Measurements from ENCODE around the gene EIF3B.

EIF3B gene

DNA sequence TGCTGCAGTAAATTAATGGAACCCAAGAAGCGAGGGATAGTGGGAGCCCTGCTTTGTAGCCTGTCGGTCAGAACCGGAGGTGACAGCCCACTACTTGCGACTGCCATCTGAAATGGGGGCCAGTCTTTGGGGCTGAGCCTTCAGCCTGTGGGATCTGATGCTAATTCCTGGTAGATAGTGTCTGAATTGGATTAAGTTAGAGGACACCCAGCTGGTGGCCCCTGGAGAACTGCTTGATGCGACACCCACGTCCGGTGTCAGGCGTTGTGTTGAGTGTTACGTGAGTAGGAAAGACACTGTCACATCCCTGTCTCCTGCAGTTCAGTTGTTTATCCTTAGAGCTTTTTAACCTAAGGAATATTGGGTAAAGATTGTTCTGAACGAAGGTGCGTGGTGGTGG lies 5.0 kb downstream of the EIF3B start:
- Histone ChIP-seq H3K4me3 (ENCODE audit: insufficient read depth, low read depth, low read length) (no peak overlapping the region), H3K27me3 (ENCODE audit: control insufficient read depth, insufficient read depth, low read length, poor library complexity, severe bottlenecking) (no peaks in the 10 kb centered on the region), H3K36me3 (ENCODE audit: control insufficient read depth, insufficient read depth, low read length) (peaks cover 22% of the 10 kb centered on the region), H3K27ac (ENCODE audit: insufficient read depth, low read depth, low read length, poor library complexity, severe bottlenecking) (no peak overlapping the region), H3K4me1 (ENCODE audit: control insufficient read depth, insufficient read depth, low read length) (peaks cover 6% of the 10 kb centered on the region), H3K9me3 (ENCODE audit: control insufficient read depth, low read length) (no peaks in the 10 kb centered on the region)
- 93 to 95% methylated on average over 11 of the region's 11 CpGs for WGBS, 2 experiments

DNA sequence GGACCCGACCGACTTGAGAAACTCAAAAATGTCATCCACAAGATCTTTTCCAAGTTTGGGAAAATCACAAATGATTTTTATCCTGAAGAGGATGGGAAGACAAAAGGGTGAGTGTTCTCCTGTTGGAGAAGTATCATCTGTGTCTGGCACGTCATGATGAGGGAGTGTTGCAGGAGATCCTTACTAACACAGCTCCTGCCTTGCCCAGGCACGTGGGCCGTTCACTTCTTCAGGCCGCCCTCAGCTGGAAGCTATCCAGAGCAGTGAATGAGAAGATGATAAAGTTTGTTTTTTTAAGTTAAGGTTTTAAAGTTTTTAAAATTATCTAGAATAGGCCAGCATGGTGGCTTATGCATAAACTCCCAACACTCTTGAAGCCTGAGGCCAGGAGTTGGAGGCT lies 6.2 kb downstream of the EIF3B start:
- Histone ChIP-seq H3K4me3 (ENCODE audit: insufficient read depth, low read depth, low read length) (no peak overlapping the region), H3K36me3 (ENCODE audit: control insufficient read depth, insufficient read depth, low read length) (peaks cover 33% of the 10 kb centered on the region), H3K9me3 (ENCODE audit: control insufficient read depth, low read length) (no peaks in the 10 kb centered on the region), H3K27ac (ENCODE audit: insufficient read depth, low read depth, low read length, poor library complexity, severe bottlenecking) (no peak overlapping the region), H3K27me3 (ENCODE audit: control insufficient read depth, insufficient read depth, low read length, poor library complexity, severe bottlenecking) (no peaks in the 10 kb centered on the region), H3K4me1 (ENCODE audit: control insufficient read depth, insufficient read depth, low read length) (peaks cover 6% of the 10 kb centered on the region)
- 95 to 98% methylated on average over 6 of the region's 6 CpGs for WGBS, 2 experiments

DNA sequence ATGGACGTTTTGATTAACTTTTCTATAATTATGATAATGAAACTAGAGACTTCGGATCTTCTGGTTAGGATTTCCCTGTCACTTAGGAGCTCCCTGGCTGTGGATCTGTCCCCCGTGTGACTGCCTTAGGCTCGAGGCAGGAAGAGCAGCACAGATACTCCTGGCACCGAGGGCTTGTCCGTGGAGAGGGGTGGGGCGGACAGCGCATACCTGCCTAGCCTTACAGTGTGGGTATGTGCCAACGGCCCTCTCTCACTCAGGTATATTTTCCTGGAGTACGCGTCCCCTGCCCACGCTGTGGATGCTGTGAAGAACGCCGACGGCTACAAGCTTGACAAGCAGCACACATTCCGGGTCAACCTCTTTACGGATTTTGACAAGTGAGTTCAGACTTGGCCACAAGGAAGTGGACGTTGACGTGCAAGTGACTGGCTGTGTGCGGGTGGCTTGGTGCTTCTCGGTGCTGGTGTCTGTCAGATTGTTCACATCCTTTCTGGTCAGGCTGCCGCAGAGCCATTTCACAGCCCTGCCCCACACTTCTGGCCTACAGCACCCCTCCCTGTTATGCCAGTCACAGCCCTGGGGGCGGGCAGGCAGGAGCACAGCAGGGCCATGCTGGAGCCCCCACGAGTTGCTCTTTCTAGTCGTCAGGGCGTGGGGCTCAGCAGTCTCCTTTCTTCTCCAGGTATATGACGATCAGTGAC lies 7.9 kb downstream of the EIF3B start:
- no peaks in the 10 kb centered on the region for H3K9me3 ChIP-seq (ENCODE audit: control insufficient read depth, low read length)
- H3K4me3 ChIP-seq (ENCODE audit: insufficient read depth, low read depth, low read length), result no peak overlapping the region
- H3K27ac ChIP-seq (ENCODE audit: insufficient read depth, low read depth, low read length, poor library complexity, severe bottlenecking), result no peak overlapping the region
- WGBS, 2 experiments, result 96% methylated on average over 27 of the region's 27 CpGs
- H3K27me3 ChIP-seq (ENCODE audit: control insufficient read depth, insufficient read depth, low read length, poor library complexity, severe bottlenecking), result no peaks in the 10 kb centered on the region
- H3K36me3 ChIP-seq (ENCODE audit: control insufficient read depth, insufficient read depth, low read length), result peaks cover 47% of the 10 kb centered on the region
- H3K4me1 ChIP-seq (ENCODE audit: control insufficient read depth, insufficient read depth, low read length), result no peaks in the 10 kb centered on the region

DNA sequence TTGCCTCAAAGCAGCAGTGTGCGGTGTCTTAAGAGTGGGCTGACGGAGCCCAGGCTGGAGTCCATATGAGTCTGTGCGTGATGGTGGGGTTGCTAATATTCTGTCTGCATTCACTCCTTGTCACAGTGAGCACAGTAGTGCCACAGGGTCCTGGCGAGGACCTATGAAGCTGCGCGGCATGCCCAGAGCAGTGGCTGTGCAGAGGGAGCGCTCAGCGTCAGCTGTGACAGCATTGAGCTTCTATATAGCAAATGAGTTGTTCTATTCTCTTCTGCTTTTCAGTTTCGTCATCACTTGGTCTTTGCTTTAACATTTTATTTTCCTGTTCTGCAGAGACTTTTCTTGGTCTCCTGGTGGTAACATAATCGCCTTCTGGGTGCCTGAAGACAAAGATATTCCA lies 14.5 kb downstream of the EIF3B start:
- Histone ChIP-seq H3K9me3 (ENCODE audit: control insufficient read depth, low read length) (no peaks in the 10 kb centered on the region), H3K27me3 (ENCODE audit: control insufficient read depth, insufficient read depth, low read length, poor library complexity, severe bottlenecking) (no peaks in the 10 kb centered on the region), H3K36me3 (ENCODE audit: control insufficient read depth, insufficient read depth, low read length) (peaks cover 79% of the 10 kb centered on the region), H3K27ac (ENCODE audit: insufficient read depth, low read depth, low read length, poor library complexity, severe bottlenecking) (no peak overlapping the region), H3K4me3 (ENCODE audit: insufficient read depth, low read depth, low read length) (no peak overlapping the region), H3K4me1 (ENCODE audit: control insufficient read depth, insufficient read depth, low read length) (no peaks in the 10 kb centered on the region)
- 97% methylated on average over 10 of the region's 10 CpGs for WGBS, 2 experiments

DNA sequence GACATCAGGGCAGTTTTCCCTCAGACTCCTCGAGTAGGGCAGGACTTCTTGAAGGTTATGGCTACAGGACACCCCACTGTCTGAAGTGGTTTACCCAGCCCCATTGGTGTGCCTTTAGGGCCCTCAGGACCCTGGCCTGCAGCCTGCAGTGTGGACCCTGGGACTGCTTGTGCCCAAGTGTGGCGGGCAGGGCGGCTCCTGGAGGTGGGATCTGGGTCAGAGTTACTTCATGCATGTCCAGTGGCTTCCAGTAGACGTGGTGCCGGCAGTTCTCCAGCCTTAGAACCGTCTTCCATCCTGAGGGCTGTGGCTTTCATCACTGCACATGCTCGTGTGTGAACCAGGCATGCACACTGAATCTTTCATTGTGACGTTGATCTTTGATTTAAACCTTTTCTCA lies 16.7 kb downstream of the EIF3B start:
- Histone ChIP-seq H3K9me3 (ENCODE audit: control insufficient read depth, low read length) (no peaks in the 10 kb centered on the region), H3K4me1 (ENCODE audit: control insufficient read depth, insufficient read depth, low read length) (no peaks in the 10 kb centered on the region), H3K36me3 (ENCODE audit: control insufficient read depth, insufficient read depth, low read length) (peaks cover 81% of the 10 kb centered on the region), H3K27me3 (ENCODE audit: control insufficient read depth, insufficient read depth, low read length, poor library complexity, severe bottlenecking) (no peaks in the 10 kb centered on the region), H3K27ac (ENCODE audit: insufficient read depth, low read depth, low read length, poor library complexity, severe bottlenecking) (no peak overlapping the region), H3K4me3 (ENCODE audit: insufficient read depth, low read depth, low read length) (no peak overlapping the region)
- 94 to 96% methylated on average over 8 of the region's 8 CpGs for WGBS, 2 experiments

DNA sequence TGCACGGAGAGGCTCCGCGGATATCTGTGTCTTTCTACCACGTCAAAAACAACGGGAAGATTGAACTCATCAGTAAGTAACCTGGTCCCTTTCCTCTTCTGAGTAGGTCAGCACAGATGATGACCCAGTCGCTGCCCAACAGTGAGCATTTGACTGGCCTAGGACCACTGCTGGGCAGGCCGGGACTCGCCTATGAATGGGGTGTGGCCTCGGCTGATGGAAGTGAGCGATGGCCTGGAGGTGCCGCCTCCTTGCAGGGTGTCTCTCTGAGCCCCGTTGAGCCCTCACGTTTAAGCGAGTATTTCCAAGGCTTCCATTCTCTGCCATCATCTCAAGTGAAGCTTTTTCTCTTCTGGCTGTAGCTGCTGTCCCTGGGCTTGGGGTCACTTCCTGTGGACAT lies 18.1 kb downstream of the EIF3B start:
- WGBS, 2 experiments, result 95 to 96% methylated on average over 14 of the region's 14 CpGs
- Histone ChIP-seq H3K36me3 (ENCODE audit: control insufficient read depth, insufficient read depth, low read length) (peaks cover 82% of the 10 kb centered on the region), H3K9me3 (ENCODE audit: control insufficient read depth, low read length) (no peaks in the 10 kb centered on the region), H3K27me3 (ENCODE audit: control insufficient read depth, insufficient read depth, low read length, poor library complexity, severe bottlenecking) (no peaks in the 10 kb centered on the region), H3K4me1 (ENCODE audit: control insufficient read depth, insufficient read depth, low read length) (no peaks in the 10 kb centered on the region), H3K27ac (ENCODE audit: insufficient read depth, low read depth, low read length, poor library complexity, severe bottlenecking) (no peak overlapping the region), H3K4me3 (ENCODE audit: insufficient read depth, low read depth, low read length) (no peak overlapping the region)

DNA sequence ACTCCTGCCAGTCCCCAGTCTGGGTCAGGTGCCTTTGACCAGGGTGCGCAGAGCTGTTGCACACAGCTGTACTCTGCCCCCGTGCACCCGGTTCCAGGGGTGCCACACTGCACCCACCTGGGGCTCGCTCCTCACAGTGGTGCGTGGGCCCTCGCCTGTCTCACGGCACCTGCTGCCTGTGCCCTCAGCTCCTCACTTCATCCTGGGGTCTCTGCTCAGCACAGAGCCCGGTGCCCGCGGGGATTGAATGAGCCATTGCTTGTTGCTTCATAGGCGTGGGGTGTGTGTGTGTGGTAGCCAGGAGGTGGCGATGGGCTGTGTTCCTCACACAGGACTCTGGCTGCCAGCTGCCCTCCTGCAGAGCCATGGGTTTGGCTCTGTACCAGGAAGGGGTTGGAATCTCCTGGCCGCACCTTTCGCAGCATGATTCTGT lies 18.5 kb downstream of the EIF3B start:
- 96 to 97% methylated on average over 14 of the region's 14 CpGs for WGBS, 2 experiments
- Histone ChIP-seq H3K4me1 (ENCODE audit: control insufficient read depth, insufficient read depth, low read length) (no peaks in the 10 kb centered on the region), H3K27ac (ENCODE audit: insufficient read depth, low read depth, low read length, poor library complexity, severe bottlenecking) (no peak overlapping the region), H3K36me3 (ENCODE audit: control insufficient read depth, insufficient read depth, low read length) (peaks cover 80% of the 10 kb centered on the region), H3K4me3 (ENCODE audit: insufficient read depth, low read depth, low read length) (no peak overlapping the region), H3K9me3 (ENCODE audit: control insufficient read depth, low read length) (no peaks in the 10 kb centered on the region), H3K27me3 (ENCODE audit: control insufficient read depth, insufficient read depth, low read length, poor library complexity, severe bottlenecking) (no peaks in the 10 kb centered on the region)

DNA sequence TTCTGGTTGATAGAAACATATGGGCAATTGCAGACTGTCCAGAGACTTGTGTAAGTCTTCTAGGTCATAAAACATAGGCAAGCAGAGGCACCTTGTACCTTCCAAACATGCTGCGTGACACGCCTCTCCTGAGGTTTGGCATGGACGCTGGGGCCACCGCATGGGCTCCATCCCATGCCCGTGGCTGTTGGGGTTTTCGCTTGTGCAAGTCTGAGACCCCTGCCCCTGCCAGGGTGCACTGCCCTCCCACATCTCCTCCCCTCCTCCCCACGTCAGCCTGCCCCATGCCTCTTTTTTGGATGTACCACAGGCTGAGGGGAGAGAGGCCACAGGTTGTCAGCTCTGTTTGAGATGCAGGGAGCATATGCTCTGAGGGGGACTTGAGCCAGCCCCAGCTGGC lies 19.0 kb downstream of the EIF3B start:
- no peaks in the 10 kb centered on the region for H3K27me3 ChIP-seq (ENCODE audit: control insufficient read depth, insufficient read depth, low read length, poor library complexity, severe bottlenecking)
- no peak overlapping the region for H3K27ac ChIP-seq (ENCODE audit: insufficient read depth, low read depth, low read length, poor library complexity, severe bottlenecking)
- no peaks in the 10 kb centered on the region for H3K4me1 ChIP-seq (ENCODE audit: control insufficient read depth, insufficient read depth, low read length)
- H3K36me3 ChIP-seq (ENCODE audit: control insufficient read depth, insufficient read depth, low read length), result peaks cover 75% of the 10 kb centered on the region
- H3K9me3 ChIP-seq (ENCODE audit: control insufficient read depth, low read length), result no peaks in the 10 kb centered on the region
- WGBS, 2 experiments, result 95 to 96% methylated on average over 7 of the region's 7 CpGs
- no peak overlapping the region for H3K4me3 ChIP-seq (ENCODE audit: insufficient read depth, low read depth, low read length)

DNA sequence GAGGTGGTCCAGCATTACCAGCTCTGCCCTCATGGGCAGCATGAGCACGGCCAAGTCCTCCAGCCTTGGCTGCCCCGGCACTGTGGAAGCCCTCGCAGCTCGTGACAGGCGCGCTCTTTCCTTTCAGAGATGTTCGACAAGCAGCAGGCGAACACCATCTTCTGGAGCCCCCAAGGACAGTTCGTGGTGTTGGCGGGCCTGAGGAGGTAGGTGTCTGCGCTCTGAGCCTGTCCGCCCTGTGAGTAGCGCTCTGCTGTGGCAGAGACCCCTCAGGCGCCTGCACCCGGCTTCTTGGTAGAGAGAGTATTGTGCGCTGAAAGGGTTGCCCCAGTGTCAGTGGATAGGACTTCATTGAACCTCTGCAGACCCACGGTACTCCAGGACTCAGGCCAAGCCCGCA lies 19.8 kb downstream of the EIF3B start:
- Histone ChIP-seq H3K4me1 (ENCODE audit: control insufficient read depth, insufficient read depth, low read length) (no peaks in the 10 kb centered on the region), H3K36me3 (ENCODE audit: control insufficient read depth, insufficient read depth, low read length) (peaks cover 73% of the 10 kb centered on the region), H3K27me3 (ENCODE audit: control insufficient read depth, insufficient read depth, low read length, poor library complexity, severe bottlenecking) (no peaks in the 10 kb centered on the region), H3K27ac (ENCODE audit: insufficient read depth, low read depth, low read length, poor library complexity, severe bottlenecking) (no peak overlapping the region), H3K4me3 (ENCODE audit: insufficient read depth, low read depth, low read length) (no peak overlapping the region), H3K9me3 (ENCODE audit: control insufficient read depth, low read length) (no peaks in the 10 kb centered on the region)
- WGBS, 2 experiments, result 96 to 97% methylated on average over 18 of the region's 18 CpGs

DNA sequence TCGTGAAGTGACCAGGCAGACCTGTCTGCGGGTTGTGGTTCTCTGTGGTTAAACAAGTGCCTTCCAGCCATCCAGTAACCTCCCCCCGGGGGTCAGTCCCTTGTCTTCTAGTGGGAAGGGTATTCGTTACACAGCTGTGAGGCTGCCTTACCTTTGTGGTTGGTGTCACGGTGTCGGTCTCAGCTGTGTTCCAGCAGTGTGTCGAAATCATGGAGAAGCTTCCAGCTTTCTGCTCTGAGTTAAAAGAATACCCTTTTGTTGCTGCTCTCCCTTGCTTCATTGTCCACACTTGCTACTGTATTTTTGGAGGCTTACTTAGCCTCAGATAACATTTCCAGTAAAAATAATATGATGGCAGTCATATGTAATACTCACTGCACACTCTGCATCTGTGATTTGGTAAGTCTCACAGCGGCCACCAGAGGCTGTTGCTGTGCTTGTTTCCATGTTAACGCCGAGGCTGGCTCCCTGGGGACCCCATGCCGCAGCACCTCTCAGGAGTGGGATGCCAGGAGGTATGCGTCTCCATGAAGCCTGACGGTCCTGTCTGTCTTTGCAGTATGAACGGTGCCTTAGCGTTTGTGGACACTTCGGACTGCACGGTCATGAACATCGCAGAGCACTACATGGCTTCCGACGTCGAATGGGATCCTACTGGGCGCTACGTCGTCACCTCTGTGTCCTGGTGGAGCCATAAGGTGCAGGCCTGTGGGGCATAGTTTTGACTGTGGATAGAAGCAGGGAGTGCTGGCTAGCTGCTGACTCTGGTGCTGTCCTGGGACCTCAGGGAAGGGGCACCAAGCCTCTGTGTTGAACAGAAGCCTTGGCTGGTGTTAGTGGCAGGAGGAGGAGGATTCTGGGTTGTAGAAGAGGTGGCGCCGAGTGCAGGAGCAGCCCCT lies 20.5 kb downstream of the EIF3B start:
- Histone ChIP-seq H3K4me3 (ENCODE audit: insufficient read depth, low read depth, low read length) (no peak overlapping the region), H3K4me1 (ENCODE audit: control insufficient read depth, insufficient read depth, low read length) (no peaks in the 10 kb centered on the region), H3K27ac (ENCODE audit: insufficient read depth, low read depth, low read length, poor library complexity, severe bottlenecking) (no peak overlapping the region), H3K9me3 (ENCODE audit: control insufficient read depth, low read length) (no peaks in the 10 kb centered on the region), H3K36me3 (ENCODE audit: control insufficient read depth, insufficient read depth, low read length) (peaks cover 77% of the 10 kb centered on the region), H3K27me3 (ENCODE audit: control insufficient read depth, insufficient read depth, low read length, poor library complexity, severe bottlenecking) (no peaks in the 10 kb centered on the region)
- WGBS, 2 experiments, result 96% methylated on average over 26 of the region's 26 CpGs
